ENCODE measurements around the gene CACNA2D2. TPM values are rescaled to one million over a fixed set of nuclear protein-coding genes. Genes with fewer than 3 reads are reported as not detected.

Gene CACNA2D2
- total and polyA plus RNA-seq, 2 of the 8 experiments (the other 6 are each of a cell fraction or from before 2014, with no cell fraction given), result 14.1 to 25.0 TPM

GRCh38 chr3:50490424-50490823, 13.0 kb downstream of the CACNA2D2 start:
- WGBS, 2 experiments (ENCODE audit: extremely low coverage in 1 of 2, insufficient coverage in 1 of 2, insufficient read length in 1 of 2, insufficient replicate concordance in 2 of 2, low coverage in 1 of 2, low lambda C conversion rate in 2 of 2, missing lambda C conversion rate in 1 of 2), result 43% methylated on average over 1 of the region's 1 CpG; no CpG with 5 or more reads in 1 of the 2 experiments
- TF ChIP-seq TAF1 (IDR thresholded peaks at IDR 0.05; ENCODE audit: low read depth, low read length), result no peak
- TF ChIP-seq CEBPB (IDR thresholded peaks at IDR 0.05; ENCODE audit: low read depth, low read length), result no peak
- no peak for TF ChIP-seq PHF8 (conservative IDR thresholded peaks at IDR 0.05; ENCODE audit: low read depth, low read length)
- TF ChIP-seq SIRT6 (IDR thresholded peaks at IDR 0.05; ENCODE audit: low read length), result no peak
- no peak for TF ChIP-seq CTBP2 (IDR thresholded peaks at IDR 0.05; ENCODE audit: borderline replicate concordance, insufficient read depth, insufficient read length, low read length)
- no peak for TF ChIP-seq NANOG (IDR thresholded peaks at IDR 0.05; ENCODE audit: insufficient read depth, low read depth, low read length, poor library complexity, severe bottlenecking)
- no peak for TF ChIP-seq SRF (IDR thresholded peaks at IDR 0.05; ENCODE audit: low read depth, low read length)
- TF ChIP-seq CBX5 (IDR thresholded peaks at IDR 0.05; ENCODE audit: low read depth, low read length), result no peak
- TF ChIP-seq RBBP5 (IDR thresholded peaks at IDR 0.05; ENCODE audit: borderline replicate concordance, low read depth, low read length), result no peak
- H3K14ac ChIP-seq (ENCODE audit: insufficient read length), result no peak overlapping the region
- H3K79me1 ChIP-seq (ENCODE audit: low read depth, low read length), result peaks cover 2% of the 10 kb centered on the region
- no peak overlapping the region for H4K91ac ChIP-seq (replicated peaks; ENCODE audit: insufficient read length, low read length)
- POLR2A ChIA-PET (ENCODE audit: partially characterized antibody), result interaction anchor here (0.8 kb wide), 1 partner anchor 12 kb away, joined by 4 read pairs; no protein-coding TSS in a partner anchor
- H3K23me2 ChIP-seq (ENCODE audit: low read depth, low read length), result no peaks in the 10 kb centered on the region
- H3K9me3 ChIP-seq (ENCODE audit: insufficient read depth in 2 of 2, low read depth in 1 of 2, low read length in 1 of 2), result no peaks in the 10 kb centered on the region
- H3K23ac ChIP-seq (ENCODE audit: insufficient read length), result no peak overlapping the region
- no peak overlapping the region for H2BK120ac ChIP-seq (replicated peaks; ENCODE audit: low read depth, low read length)
- peaks cover 4 to 37% (median 16%) of the 10 kb centered on the region in 4 experiments for H3K4me1 ChIP-seq (replicated peaks in 1 of 4; ENCODE audit: control insufficient read depth in 3 of 4, insufficient read depth in 4 of 4, low read length in 3 of 4)
- H3K4me3 ChIP-seq (ENCODE audit: extremely low read depth in 1 of 4, insufficient read depth in 2 of 4, low read depth in 3 of 4, low read length in 4 of 4), result no peak overlapping the region
- no peak overlapping the region for H4K8ac ChIP-seq (ENCODE audit: extremely low read depth, insufficient read depth, low read length)
- H2BK5ac ChIP-seq (ENCODE audit: low read depth, low read length), result no peak overlapping the region
- H2BK12ac ChIP-seq (ENCODE audit: low read depth, low read length), result peak overlapping the region; percentile 75; the same call in 1 of the 2 replicates
- H3K9ac ChIP-seq (replicated peaks in 1 of 4; ENCODE audit: extremely low read depth in 1 of 4, low read depth in 3 of 4, low read length in 3 of 4), result no peak overlapping the region
- CTCF ChIA-PET (ENCODE audit: partially characterized antibody), result interaction anchor here (1.1 to 1.9 kb wide), 2 partner anchors 12 to 49 kb away, joined by 3 to 4 read pairs; no protein-coding TSS in a partner anchor
- H4K20me1 ChIP-seq (replicated peaks in 1 of 2; ENCODE audit: control insufficient read depth in 1 of 2, insufficient read depth in 2 of 2, low read length in 2 of 2), result peaks cover 3 to 8% of the 10 kb centered on the region in 2 experiments
- H2AFZ ChIP-seq (ENCODE audit: low read length), result no peak overlapping the region
- FAIRE-seq, result no peak
- no peaks in the 10 kb centered on the region; a peak in 2 of 7 replicates for H3K27me3 ChIP-seq (replicated peaks in 1 of 4; ENCODE audit: control insufficient read depth in 3 of 4, extremely low read depth in 1 of 4, insufficient read depth in 3 of 4, low read length in 3 of 4)
- no peak overlapping the region for H3K4me2 ChIP-seq (ENCODE audit: insufficient read depth in 1 of 2, low read depth in 2 of 2, low read length in 2 of 2)
- no peak overlapping the region for H3K56ac ChIP-seq (replicated peaks; ENCODE audit: insufficient read length, low read depth, low read length)
- no peaks in the 10 kb centered on the region for H3K36me3 ChIP-seq (ENCODE audit: control insufficient read depth in 2 of 4, insufficient read depth in 4 of 4, low read length in 3 of 4)
- no peak overlapping the region for H2AK5ac ChIP-seq (ENCODE audit: low read depth, low read length)
- no peak overlapping the region for H2BK15ac ChIP-seq (ENCODE audit: low read length)
- H3K18ac ChIP-seq (ENCODE audit: extremely low read depth, low read length), result peak overlapping the region; percentile 24
- H4K5ac ChIP-seq (ENCODE audit: insufficient read length, low read depth, low read length), result no peak overlapping the region
- no peak overlapping the region for H2BK20ac ChIP-seq (ENCODE audit: low read length)
- H3K79me2 ChIP-seq (ENCODE audit: control insufficient read depth in 1 of 2, insufficient read depth in 2 of 2, low read length in 2 of 2), result peaks cover 0 to 2% of the 10 kb centered on the region in 2 experiments; a peak in 2 of 4 replicates
- no peak overlapping the region for H3K27ac ChIP-seq (ENCODE audit: low read depth, low read length)
- H3K4ac ChIP-seq (replicated peaks; ENCODE audit: insufficient read length, low read depth, low read length), result no peak overlapping the region
- DNase-seq (ENCODE audit: low read depth in 1 of 2, low spot score in 2 of 2), result no peak

Data from H1 (cell line).